NB4 (cell line): ENCODE measurements around the gene PRSS56.

Source experiments
- POLR2A ChIP-seq: IDR thresholded peaks from 2 replicates; pipeline ENCODE4 v1.6.1; 2011; ENCODE audit warnings: mild to moderate bottlenecking; ENCODE audit not compliant: insufficient read length; ENCODE audit errors: extremely low read depth
- TF ChIP-seq, protein P1 (sequence below): IDR thresholded peaks from one replicate; pipeline ENCODE4 v1.5.1; 2012; ENCODE audit warnings: low read depth, low read length

- TF ChIP-seq, protein P1, sequence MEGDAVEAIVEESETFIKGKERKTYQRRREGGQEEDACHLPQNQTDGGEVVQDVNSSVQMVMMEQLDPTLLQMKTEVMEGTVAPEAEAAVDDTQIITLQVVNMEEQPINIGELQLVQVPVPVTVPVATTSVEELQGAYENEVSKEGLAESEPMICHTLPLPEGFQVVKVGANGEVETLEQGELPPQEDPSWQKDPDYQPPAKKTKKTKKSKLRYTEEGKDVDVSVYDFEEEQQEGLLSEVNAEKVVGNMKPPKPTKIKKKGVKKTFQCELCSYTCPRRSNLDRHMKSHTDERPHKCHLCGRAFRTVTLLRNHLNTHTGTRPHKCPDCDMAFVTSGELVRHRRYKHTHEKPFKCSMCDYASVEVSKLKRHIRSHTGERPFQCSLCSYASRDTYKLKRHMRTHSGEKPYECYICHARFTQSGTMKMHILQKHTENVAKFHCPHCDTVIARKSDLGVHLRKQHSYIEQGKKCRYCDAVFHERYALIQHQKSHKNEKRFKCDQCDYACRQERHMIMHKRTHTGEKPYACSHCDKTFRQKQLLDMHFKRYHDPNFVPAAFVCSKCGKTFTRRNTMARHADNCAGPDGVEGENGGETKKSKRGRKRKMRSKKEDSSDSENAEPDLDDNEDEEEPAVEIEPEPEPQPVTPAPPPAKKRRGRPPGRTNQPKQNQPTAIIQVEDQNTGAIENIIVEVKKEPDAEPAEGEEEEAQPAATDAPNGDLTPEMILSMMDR = no peak
- TF ChIP-seq POLR2A = peak; percentile 8
Observed at GRCh38 chr2:232539298-232540231, 19.4 kb downstream of the PRSS56 start, which contains the start of gene CHRNG.
